Neural cell (in vitro differentiated cells): Measurements from ENCODE around the gene TMEM30A. TPM values are rescaled to one million over a fixed set of nuclear protein-coding genes. Genes with fewer than 3 reads are reported as not detected.

ENCODE experiments used
- H2AFZ ChIP-seq: fragments of 200-600, 300-800 bp; sonication (generic), shearing (Covaris generic); 2 replicates; pipeline ENCODE4 v1.6.0; 2014; ENCODE audit warnings: low read depth, mild to moderate bottlenecking, antibody characterized with exemption, low read length, moderate library complexity
- H3F3A ChIP-seq: fragments of 200-600 bp; shearing (Covaris generic); 2 replicates; pipeline ENCODE4 v1.6.1; 2016; ENCODE audit warnings: mild to moderate bottlenecking, moderate library complexity, mixed read lengths, antibody characterized with exemption, low read length; ENCODE audit not compliant: insufficient read depth, poor library complexity, severe bottlenecking
- H3K27ac ChIP-seq: fragments of 200-600, 300-800 bp; sonication (generic), shearing (Covaris generic); 2 replicates; pipeline ENCODE4 v1.5.1; 2014; ENCODE audit warnings: mild to moderate bottlenecking, low read length, moderate library complexity
- H3K27me3 ChIP-seq: fragments of 300-800, 200-600 bp; sonication (generic), shearing (Covaris generic); 2 replicates; pipeline ENCODE4 v1.6.0; 2014; ENCODE audit warnings: mild to moderate bottlenecking, low read depth, low read length, moderate library complexity; ENCODE audit not compliant: insufficient read depth
- H3K36me3 ChIP-seq: fragments of 300-800, 200-600 bp; sonication (generic), shearing (Covaris generic); 2 replicates; pipeline ENCODE4 v1.5.1; 2014; ENCODE audit warnings: mild to moderate bottlenecking, antibody characterized with exemption, low read length, moderate library complexity; ENCODE audit not compliant: insufficient read depth
- H3K4me2 ChIP-seq: fragments of 300-800, 200-600 bp; sonication (generic), shearing (Covaris generic); 2 replicates; pipeline ENCODE4 v1.6.0; 2014; ENCODE audit warnings: mild to moderate bottlenecking, low read length
- H3K4me3 ChIP-seq: fragments of 300-800, 200-600 bp; sonication (generic), shearing (Covaris generic); 2 replicates; pipeline ENCODE4 v1.5.1; 2014; ENCODE audit warnings: mild to moderate bottlenecking, low read length, moderate library complexity
- H3K79me2 ChIP-seq: fragments of 200-600 bp; shearing (Covaris generic); replicated peaks from 2 replicates; pipeline ENCODE4 v1.6.0; 2014; ENCODE audit warnings: mild to moderate bottlenecking, low read length, moderate library complexity; ENCODE audit not compliant: insufficient read depth
- H3K9ac ChIP-seq: fragments of 300-800, 200-600 bp; sonication (generic), shearing (Covaris generic); 2 replicates; pipeline ENCODE4 v1.6.1; 2016; ENCODE audit warnings: mild to moderate bottlenecking, low read length, mixed read lengths
- H3K9me2 ChIP-seq: fragments of 200-600 bp; shearing (Covaris generic); 2 replicates; pipeline ENCODE4 v1.6.1; 2016; ENCODE audit warnings: mild to moderate bottlenecking, low read length, mixed read lengths; ENCODE audit not compliant: insufficient read depth
- H3K9me3 ChIP-seq: fragments of 200-600, 300-800 bp; sonication (generic), shearing (Covaris generic); 2 replicates; pipeline ENCODE4 v1.6.1; 2016; ENCODE audit warnings: mild to moderate bottlenecking, mixed run types, low read length, moderate library complexity, mixed read lengths
- H4K20me1 ChIP-seq: fragments of 200-600 bp; shearing (Covaris generic); 2 replicates; pipeline ENCODE4 v1.6.1; 2016; ENCODE audit warnings: mild to moderate bottlenecking, mixed run types; ENCODE audit not compliant: insufficient read depth
- CTCF ChIP-seq: fragments of 450-650 bp; IDR thresholded peaks from 2 replicates; pipeline ENCODE4 v1.5.1; 2014; ENCODE audit warnings: antibody characterized with exemption, mild to moderate bottlenecking, moderate library complexity; ENCODE audit not compliant: poor library complexity, severe bottlenecking
- EP300 ChIP-seq: fragments of 450-650 bp; conservative IDR thresholded peaks from 2 replicates; pipeline ENCODE4 v1.6.1; 2014; ENCODE audit warnings: antibody characterized with exemption, mild to moderate bottlenecking, moderate library complexity; ENCODE audit not compliant: poor library complexity, severe bottlenecking
- EZH2 ChIP-seq: fragments of 200-600, 300-800 bp; shearing (Covaris generic), sonication (generic); IDR thresholded peaks from 2 replicates; pipeline ENCODE4 v1.6.1; 2014; ENCODE audit warnings: antibody characterized with exemption, low read length, borderline replicate concordance, mild to moderate bottlenecking; ENCODE audit not compliant: insufficient read depth, poor library complexity, severe bottlenecking
- MXI1 ChIP-seq: fragments of 450-650 bp; conservative IDR thresholded peaks from 2 replicates; pipeline ENCODE4 v1.6.1; 2014; ENCODE audit warnings: antibody characterized with exemption, mild to moderate bottlenecking; ENCODE audit not compliant: poor library complexity, severe bottlenecking
- POLR2AphosphoS5 ChIP-seq: IDR thresholded peaks from 2 replicates; pipeline ENCODE4 v1.6.1; 2012
- RAD21 ChIP-seq: fragments of 450-650 bp; conservative IDR thresholded peaks from 2 replicates; pipeline ENCODE4 v1.6.1; 2014; ENCODE audit warnings: antibody characterized with exemption, mild to moderate bottlenecking, moderate library complexity
- SMC3 ChIP-seq: fragments of 450-650 bp; conservative IDR thresholded peaks from 2 replicates; pipeline ENCODE4 v1.6.1; 2014; ENCODE audit warnings: antibody characterized with exemption, mild to moderate bottlenecking, moderate library complexity; ENCODE audit not compliant: poor library complexity
- TAF1 ChIP-seq: IDR thresholded peaks from 2 replicates; pipeline ENCODE4 v1.6.1; 2012; ENCODE audit warnings: low read depth
- polyA plus RNA-seq: library from polyadenylated mRNA; depleted of rRNA; stranded (reverse); fragments of >200 nt; gene quantifications from 2 replicates; pipeline ENCODE4 v1.2.3, GENCODE V29; 2014
- TF ChIP-seq, protein P1 (sequence below): IDR thresholded peaks from 2 replicates; pipeline ENCODE4 v1.6.1; 2012; ENCODE audit warnings: borderline replicate concordance

Gene TMEM30A
- polyA plus RNA-seq, 1 donor from 2014 or later: 110 TPM

DNA sequence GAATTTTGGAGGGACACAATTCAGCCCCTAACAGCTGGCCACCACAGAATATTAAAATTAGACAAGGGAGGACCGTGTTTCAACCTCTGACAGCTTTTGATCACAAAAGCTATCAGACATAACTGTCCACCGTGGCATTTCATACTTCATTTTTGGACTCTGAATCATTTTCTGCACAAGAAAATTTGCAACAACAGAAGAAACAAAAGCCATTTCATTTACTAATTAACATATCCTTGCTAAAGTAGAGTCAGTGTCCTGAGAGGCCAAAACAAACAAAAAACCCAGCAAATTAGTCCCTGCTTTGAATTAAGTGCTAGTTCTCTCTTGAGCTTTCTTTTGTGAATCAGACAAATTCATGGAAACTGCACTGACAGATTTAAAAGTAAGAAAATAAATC, 61.2 kb downstream of the TMEM30A start:
- no peak overlapping the region for H3K4me3 ChIP-seq
- H3K27me3 ChIP-seq: no peaks in the 10 kb centered on the region
- no peak overlapping the region for H3K27ac ChIP-seq
- H3K4me2 ChIP-seq: no peak overlapping the region
- no peaks in the 10 kb centered on the region for H3K36me3 ChIP-seq
- no peak for TF ChIP-seq TAF1
- TF ChIP-seq SMC3: no peak
- no peak for TF ChIP-seq MXI1
- TF ChIP-seq EP300: no peak
- TF ChIP-seq CTCF: no peak
- TF ChIP-seq EZH2: no peak
- TF ChIP-seq RAD21: no peak
- TF ChIP-seq, protein P1, sequence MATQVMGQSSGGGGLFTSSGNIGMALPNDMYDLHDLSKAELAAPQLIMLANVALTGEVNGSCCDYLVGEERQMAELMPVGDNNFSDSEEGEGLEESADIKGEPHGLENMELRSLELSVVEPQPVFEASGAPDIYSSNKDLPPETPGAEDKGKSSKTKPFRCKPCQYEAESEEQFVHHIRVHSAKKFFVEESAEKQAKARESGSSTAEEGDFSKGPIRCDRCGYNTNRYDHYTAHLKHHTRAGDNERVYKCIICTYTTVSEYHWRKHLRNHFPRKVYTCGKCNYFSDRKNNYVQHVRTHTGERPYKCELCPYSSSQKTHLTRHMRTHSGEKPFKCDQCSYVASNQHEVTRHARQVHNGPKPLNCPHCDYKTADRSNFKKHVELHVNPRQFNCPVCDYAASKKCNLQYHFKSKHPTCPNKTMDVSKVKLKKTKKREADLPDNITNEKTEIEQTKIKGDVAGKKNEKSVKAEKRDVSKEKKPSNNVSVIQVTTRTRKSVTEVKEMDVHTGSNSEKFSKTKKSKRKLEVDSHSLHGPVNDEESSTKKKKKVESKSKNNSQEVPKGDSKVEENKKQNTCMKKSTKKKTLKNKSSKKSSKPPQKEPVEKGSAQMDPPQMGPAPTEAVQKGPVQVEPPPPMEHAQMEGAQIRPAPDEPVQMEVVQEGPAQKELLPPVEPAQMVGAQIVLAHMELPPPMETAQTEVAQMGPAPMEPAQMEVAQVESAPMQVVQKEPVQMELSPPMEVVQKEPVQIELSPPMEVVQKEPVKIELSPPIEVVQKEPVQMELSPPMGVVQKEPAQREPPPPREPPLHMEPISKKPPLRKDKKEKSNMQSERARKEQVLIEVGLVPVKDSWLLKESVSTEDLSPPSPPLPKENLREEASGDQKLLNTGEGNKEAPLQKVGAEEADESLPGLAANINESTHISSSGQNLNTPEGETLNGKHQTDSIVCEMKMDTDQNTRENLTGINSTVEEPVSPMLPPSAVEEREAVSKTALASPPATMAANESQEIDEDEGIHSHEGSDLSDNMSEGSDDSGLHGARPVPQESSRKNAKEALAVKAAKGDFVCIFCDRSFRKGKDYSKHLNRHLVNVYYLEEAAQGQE: no peak
- TF ChIP-seq POLR2AphosphoS5: no peak
- H3K9me2 ChIP-seq: no peaks in the 10 kb centered on the region
- no peak overlapping the region for H3K9ac ChIP-seq
- H4K20me1 ChIP-seq: no peaks in the 10 kb centered on the region
- H3K9me3 ChIP-seq: no peaks in the 10 kb centered on the region
- no peaks in the 10 kb centered on the region for H3K79me2 ChIP-seq
- no peak overlapping the region for H2AFZ ChIP-seq
- no peaks in the 10 kb centered on the region for H3F3A ChIP-seq

DNA sequence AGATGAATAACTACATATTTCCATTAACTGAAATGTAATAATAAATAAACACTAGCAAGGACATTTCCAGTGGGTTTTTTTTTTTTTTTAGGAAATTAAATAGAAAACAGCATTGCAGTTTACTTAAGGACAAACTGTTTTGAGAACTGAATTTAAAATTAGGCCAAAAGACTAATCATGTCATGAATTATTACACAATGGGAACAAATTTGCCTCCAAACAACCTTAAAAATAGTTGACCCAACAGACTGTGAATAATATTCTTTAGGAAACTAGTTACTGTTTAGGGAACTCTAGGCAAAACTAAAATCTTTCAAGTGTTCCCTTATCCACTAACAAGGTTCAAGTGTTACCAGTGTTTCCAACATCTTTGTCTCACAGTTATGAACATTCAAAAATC, 62.3 kb downstream of the TMEM30A start:
- H3K27me3 ChIP-seq: no peaks in the 10 kb centered on the region

More for the DNA sequence above, 62.3 kb downstream of the TMEM30A start:
- H3K9me3 ChIP-seq: no peaks in the 10 kb centered on the region
- H3K27ac ChIP-seq: no peak overlapping the region
- no peaks in the 10 kb centered on the region for H3K79me2 ChIP-seq
- no peaks in the 10 kb centered on the region for H3F3A ChIP-seq
- no peak overlapping the region for H2AFZ ChIP-seq
- H3K9me2 ChIP-seq: no peaks in the 10 kb centered on the region
- H4K20me1 ChIP-seq: no peaks in the 10 kb centered on the region
- H3K36me3 ChIP-seq: no peaks in the 10 kb centered on the region
- H3K4me2 ChIP-seq: no peak overlapping the region
- no peak overlapping the region for H3K9ac ChIP-seq
- no peak for TF ChIP-seq EZH2
- no peak for TF ChIP-seq RAD21
- TF ChIP-seq CTCF: no peak
- TF ChIP-seq, protein P1: no peak
- no peak for TF ChIP-seq MXI1
- no peak for TF ChIP-seq TAF1
- TF ChIP-seq SMC3: no peak
- TF ChIP-seq POLR2AphosphoS5: no peak
- no peak for TF ChIP-seq EP300
- H3K4me3 ChIP-seq: no peak overlapping the region
